ENCODE measurements around the gene PRKN.

DNA sequence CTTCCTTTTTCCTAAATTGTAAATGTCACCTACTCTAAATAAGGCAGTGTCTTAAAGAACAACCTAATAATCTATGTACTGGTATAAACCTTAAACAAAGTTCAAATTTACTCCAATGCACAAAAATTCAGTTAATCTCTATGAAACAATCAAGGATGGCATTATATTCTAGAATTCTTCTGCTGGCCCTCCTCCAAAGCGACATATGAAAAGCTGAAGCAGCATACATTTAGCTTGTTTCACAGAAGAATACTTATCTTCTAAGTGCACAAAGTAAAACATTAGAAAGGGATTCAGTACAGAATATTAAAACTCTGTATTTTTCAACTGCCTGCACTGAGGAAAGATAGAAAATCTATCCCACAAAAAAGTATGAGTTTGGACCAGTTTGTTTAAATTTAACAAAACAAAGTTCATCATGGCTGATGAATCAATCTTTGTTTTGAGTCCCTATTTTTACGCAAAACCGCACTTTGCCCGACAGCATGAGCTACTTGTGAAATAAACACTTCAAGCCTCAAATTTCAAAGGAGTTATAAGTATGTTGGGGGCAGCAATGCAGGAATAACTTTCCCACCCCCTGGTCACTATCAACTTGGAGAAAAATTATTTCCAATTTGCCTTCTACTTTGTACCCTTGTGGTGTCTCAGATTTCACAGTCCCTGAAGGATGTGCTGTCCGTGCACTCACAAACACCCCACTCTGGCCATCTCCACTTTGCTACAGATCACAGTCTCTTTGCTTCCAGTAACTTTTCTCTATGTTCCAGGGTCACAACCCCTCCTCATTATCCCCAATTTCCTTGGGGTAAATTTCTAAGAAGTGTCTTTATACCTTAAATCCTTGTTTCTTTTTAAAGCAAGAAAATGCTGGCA is 238.2 kb downstream of the PRKN start:
- TF ChIP-seq, protein P1, sequence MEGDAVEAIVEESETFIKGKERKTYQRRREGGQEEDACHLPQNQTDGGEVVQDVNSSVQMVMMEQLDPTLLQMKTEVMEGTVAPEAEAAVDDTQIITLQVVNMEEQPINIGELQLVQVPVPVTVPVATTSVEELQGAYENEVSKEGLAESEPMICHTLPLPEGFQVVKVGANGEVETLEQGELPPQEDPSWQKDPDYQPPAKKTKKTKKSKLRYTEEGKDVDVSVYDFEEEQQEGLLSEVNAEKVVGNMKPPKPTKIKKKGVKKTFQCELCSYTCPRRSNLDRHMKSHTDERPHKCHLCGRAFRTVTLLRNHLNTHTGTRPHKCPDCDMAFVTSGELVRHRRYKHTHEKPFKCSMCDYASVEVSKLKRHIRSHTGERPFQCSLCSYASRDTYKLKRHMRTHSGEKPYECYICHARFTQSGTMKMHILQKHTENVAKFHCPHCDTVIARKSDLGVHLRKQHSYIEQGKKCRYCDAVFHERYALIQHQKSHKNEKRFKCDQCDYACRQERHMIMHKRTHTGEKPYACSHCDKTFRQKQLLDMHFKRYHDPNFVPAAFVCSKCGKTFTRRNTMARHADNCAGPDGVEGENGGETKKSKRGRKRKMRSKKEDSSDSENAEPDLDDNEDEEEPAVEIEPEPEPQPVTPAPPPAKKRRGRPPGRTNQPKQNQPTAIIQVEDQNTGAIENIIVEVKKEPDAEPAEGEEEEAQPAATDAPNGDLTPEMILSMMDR (conservative IDR thresholded peaks at IDR 0.05): no peak
- no peak for TF ChIP-seq EZH2 (IDR thresholded peaks at IDR 0.05; ENCODE audit: low read depth)
